Gastroesophageal sphincter (tissue), 4 donors: ENCODE data around the gene CXCL3. TPM values are rescaled to one million over a fixed set of nuclear protein-coding genes. Genes with fewer than 3 reads are reported as not detected.
"Not testable (repeated sequence)": the region's sequence is repeated elsewhere in the genome, so short reads cannot be mapped to it uniquely, and the experiment has no call there.

ENCODE experiments used
- ATAC-seq: fragments of 150-250 bp; one replicate; pipeline ENCODE4 v1.9.1; 2016; ENCODE audit warnings: mild to moderate bottlenecking, moderate library complexity
- H3K27ac ChIP-seq, 4 donors: fragments of 200-600 bp; sonication (generic) in 3 of 4; 1 replicate in 3 of 4; 2 replicates in 1 of 4; pipeline ENCODE4 v1.5.1; 2016 to 2019
- H3K27me3 ChIP-seq: fragments of 200-600 bp; sonication (generic); one replicate; pipeline ENCODE4 v1.5.1; 2019
- H3K36me3 ChIP-seq, 2 donors: fragments of 200-600 bp; sonication (generic); one replicate each; pipeline ENCODE4 v1.5.1; 2019; ENCODE audit warnings: control low read depth in 1 of 2
- H3K4me1 ChIP-seq, 3 donors: fragments of 200-600 bp; sonication (generic); 1 replicate in 2 of 3; 2 replicates in 1 of 3; pipeline ENCODE4 v1.5.1; 2016 to 2019; ENCODE audit warnings: control low read depth in 2 of 3
- H3K4me3 ChIP-seq, 2 donors: fragments of 200-600 bp; sonication (generic); one replicate each; pipeline ENCODE4 v1.5.1; 2019; ENCODE audit warnings: mild to moderate bottlenecking in 1 of 2, moderate library complexity in 1 of 2
- H3K9me3 ChIP-seq, 3 donors: fragments of 200-600 bp; sonication (generic); one replicate each; pipeline ENCODE4 v1.5.1; 2017 to 2019; ENCODE audit warnings: control low read depth in 2 of 3
- EP300 ChIP-seq: sonication (generic); formaldehyde crosslinking; IDR thresholded peaks from one replicate; pipeline ENCODE4 v1.6.1; 2017; ENCODE audit warnings: antibody characterized with exemption, mild to moderate bottlenecking
- POLR2A ChIP-seq, 2 donors: fragments of 450-650 bp; IDR thresholded peaks; one replicate each; pipeline ENCODE4 v1.6.1; 2017; ENCODE audit warnings: antibody characterized with exemption in 2 of 2, mild to moderate bottlenecking in 2 of 2, moderate library complexity in 1 of 2
- POLR2AphosphoS5 ChIP-seq: sonication (generic); formaldehyde crosslinking; IDR thresholded peaks from one replicate; pipeline ENCODE4 v1.6.1; 2017; ENCODE audit warnings: antibody characterized with exemption
- WGBS, 2 donors: methylation state at CpG; one replicate each; pipeline ENCODE4 v1.1.5; 2018; ENCODE audit warnings: low coverage in 1 of 2; 5-methylcytosine and 5-hydroxymethylcytosine counted together
- total RNA-seq, 4 donors: library from RNA; depleted of rRNA; stranded (reverse); fragments of >200 nt; gene quantifications; one replicate each; pipeline ENCODE4 v1.1.0, GENCODE V29; 2016
- TF ChIP-seq, protein P1 (sequence below), 4 experiments: fragments of 200-600 bp in 2 of 4; fragments of 450-650 bp in 2 of 4; sonication (generic) in 1 of 4; IDR thresholded peaks; one replicate each; pipeline ENCODE4 v1.5.1; 2017 to 2019; ENCODE audit warnings: antibody characterized with exemption in 4 of 4, mild to moderate bottlenecking in 2 of 4, moderate library complexity in 2 of 4

The CXCL3 gene
- total RNA-seq, 4 donors from 2014 or later, result 1.9 TPM; not detected in 3

- Histone ChIP-seq H3K9me3 (no peaks in the 10 kb centered on the region), H3K4me1 (no peaks in the 10 kb centered on the region), H3K27ac (no peak overlapping the region), H3K27me3 (no peaks in the 10 kb centered on the region), H3K4me3 (no peak overlapping the region), H3K36me3 (no peaks in the 10 kb centered on the region)
- TF ChIP-seq POLR2AphosphoS5 (no peak), POLR2A (IDR thresholded peaks at IDR 0.05) (no peak), EP300 (no peak)
- TF ChIP-seq, protein P1, sequence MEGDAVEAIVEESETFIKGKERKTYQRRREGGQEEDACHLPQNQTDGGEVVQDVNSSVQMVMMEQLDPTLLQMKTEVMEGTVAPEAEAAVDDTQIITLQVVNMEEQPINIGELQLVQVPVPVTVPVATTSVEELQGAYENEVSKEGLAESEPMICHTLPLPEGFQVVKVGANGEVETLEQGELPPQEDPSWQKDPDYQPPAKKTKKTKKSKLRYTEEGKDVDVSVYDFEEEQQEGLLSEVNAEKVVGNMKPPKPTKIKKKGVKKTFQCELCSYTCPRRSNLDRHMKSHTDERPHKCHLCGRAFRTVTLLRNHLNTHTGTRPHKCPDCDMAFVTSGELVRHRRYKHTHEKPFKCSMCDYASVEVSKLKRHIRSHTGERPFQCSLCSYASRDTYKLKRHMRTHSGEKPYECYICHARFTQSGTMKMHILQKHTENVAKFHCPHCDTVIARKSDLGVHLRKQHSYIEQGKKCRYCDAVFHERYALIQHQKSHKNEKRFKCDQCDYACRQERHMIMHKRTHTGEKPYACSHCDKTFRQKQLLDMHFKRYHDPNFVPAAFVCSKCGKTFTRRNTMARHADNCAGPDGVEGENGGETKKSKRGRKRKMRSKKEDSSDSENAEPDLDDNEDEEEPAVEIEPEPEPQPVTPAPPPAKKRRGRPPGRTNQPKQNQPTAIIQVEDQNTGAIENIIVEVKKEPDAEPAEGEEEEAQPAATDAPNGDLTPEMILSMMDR (IDR thresholded peaks at IDR 0.05), result no peak
- ATAC-seq, result no peak
- 82 to 90% methylated on average over 1 to 3 of the region's 3 CpGs for WGBS, 2 donors
Measured at GRCh38 chr4:74081035-74081434, 42.5 kb upstream of the CXCL3 start.

DNA sequence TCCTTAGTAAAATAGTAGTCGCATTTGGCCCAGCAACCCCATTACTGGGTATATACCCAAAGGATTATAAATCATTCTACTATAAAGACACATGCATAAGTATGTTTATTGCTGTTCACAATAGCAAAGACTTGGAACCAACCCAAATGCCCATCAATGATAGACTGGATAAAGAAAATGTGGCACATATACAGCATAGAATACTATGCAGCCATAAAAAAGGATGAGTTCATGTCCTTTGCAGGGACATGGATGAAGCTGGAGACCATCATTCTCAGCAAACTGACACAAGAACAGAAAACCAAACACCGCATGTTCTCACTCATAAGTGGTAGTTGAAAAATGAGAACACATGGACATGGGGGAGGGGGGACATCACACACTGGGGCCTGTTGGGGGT lies 41.9 kb upstream of the CXCL3 start:
- not testable (repeated sequence) for H3K4me1 ChIP-seq, H3K4me3 ChIP-seq, ATAC-seq, H3K27ac ChIP-seq, H3K36me3 ChIP-seq, H3K27me3 ChIP-seq, H3K9me3 ChIP-seq
- whole genome bisulfite sequencing, 2 donors, result 100% methylated on average over 1 to 2 of the region's 2 CpGs

GRCh38 chr4:74079024-74079423 lies 40.5 kb upstream of the CXCL3 start:
- not testable (repeated sequence) for H3K9me3 ChIP-seq, H3K4me3 ChIP-seq, H3K27ac ChIP-seq, H3K36me3 ChIP-seq, H3K27me3 ChIP-seq, ATAC-seq, H3K4me1 ChIP-seq
- WGBS, 2 donors, result 63 to 75% methylated on average over 2 of the region's 2 CpGs

DNA sequence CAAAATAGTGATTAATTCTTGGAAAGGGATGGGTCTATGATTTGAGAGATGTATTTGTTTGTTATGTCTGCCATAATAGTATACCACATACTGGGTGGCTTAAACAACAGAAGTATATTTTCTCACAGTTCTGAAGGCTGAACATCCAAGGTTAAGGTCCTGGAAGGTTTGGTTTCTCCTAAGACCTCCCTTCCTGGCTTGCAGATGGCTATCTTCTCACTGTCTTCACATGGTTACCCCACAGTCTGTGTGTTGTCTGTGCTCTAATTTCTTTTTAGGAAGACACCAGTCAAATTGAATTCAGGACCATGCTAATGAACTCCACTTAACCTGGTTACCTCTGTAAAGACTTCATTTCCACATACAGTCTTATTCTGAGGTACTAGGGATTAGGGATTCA lies 34.9 kb upstream of the CXCL3 start:
- TF ChIP-seq POLR2A (IDR thresholded peaks at IDR 0.05) (no peak), POLR2AphosphoS5 (no peak), EP300 (no peak)
- TF ChIP-seq, protein P1 (IDR thresholded peaks at IDR 0.05), result no peak
- no peak for ATAC-seq
- H3K27ac ChIP-seq, result no peak overlapping the region

GRCh38 chr4:74072739-74073138 lies 34.2 kb upstream of the CXCL3 start:
- no peaks in the 10 kb centered on the region for H3K4me1 ChIP-seq
- TF ChIP-seq POLR2AphosphoS5, result no peak
- no peak for ATAC-seq
- no peak overlapping the region for H3K27ac ChIP-seq
- H3K27me3 ChIP-seq, result no peaks in the 10 kb centered on the region
- H3K9me3 ChIP-seq, result peaks cover 0 to 6% (median 0%) of the 10 kb centered on the region in 3 donors
- no peaks in the 10 kb centered on the region for H3K36me3 ChIP-seq
- WGBS, 2 donors, result 85 to 100% methylated on average over 1 of the region's 1 CpG
- no peak overlapping the region for H3K4me3 ChIP-seq

More for the DNA sequence above, 34.9 kb upstream of the CXCL3 start:
- Histone ChIP-seq H3K4me3 (no peak overlapping the region), H3K9me3 (peaks cover 0 to 6% (median 0%) of the 10 kb centered on the region in 3 donors), H3K36me3 (no peaks in the 10 kb centered on the region), H3K4me1 (no peaks in the 10 kb centered on the region), H3K27me3 (no peaks in the 10 kb centered on the region)

GRCh38 chr4:74067586-74067985 lies 29.1 kb upstream of the CXCL3 start:
- Histone ChIP-seq H3K36me3 (no peaks in the 10 kb centered on the region), H3K4me3 (no peak overlapping the region), H3K9me3 (peaks cover 0 to 6% (median 0%) of the 10 kb centered on the region in 3 donors), H3K27ac (no peak overlapping the region), H3K4me1 (no peaks in the 10 kb centered on the region), H3K27me3 (no peaks in the 10 kb centered on the region)
- ATAC-seq, result no peak
- no peak for TF ChIP-seq POLR2AphosphoS5
- no peak for TF ChIP-seq POLR2A (IDR thresholded peaks at IDR 0.05)
- no peak for TF ChIP-seq EP300
- TF ChIP-seq, protein P1 (IDR thresholded peaks at IDR 0.05), result no peak

- TF ChIP-seq EP300, result no peak
- TF ChIP-seq POLR2A (IDR thresholded peaks at IDR 0.05), result no peak
- no peak for TF ChIP-seq POLR2AphosphoS5
- TF ChIP-seq, protein P1 (IDR thresholded peaks at IDR 0.05), result no peak
- Histone ChIP-seq H3K4me3 (no peak overlapping the region), H3K36me3 (no peaks in the 10 kb centered on the region), H3K4me1 (no peaks in the 10 kb centered on the region), H3K27ac (no peak overlapping the region), H3K27me3 (no peaks in the 10 kb centered on the region), H3K9me3 (peaks cover 0 to 6% (median 0%) of the 10 kb centered on the region in 3 donors)
- WGBS, 2 donors, result 72 to 90% methylated on average over 2 of the region's 2 CpGs
- no peak for ATAC-seq
Measured at GRCh38 chr4:74066232-74066631, 27.7 kb upstream of the CXCL3 start.
